Lung (tissue), 12 donors: ENCODE results near the gene RIMS4. TPM values are rescaled to one million over a fixed set of nuclear protein-coding genes. Genes with fewer than 3 reads are reported as not detected.
A peak's percentile ranks its signal among the peaks of the same experiment; 100 is the strongest.

Experiments
- ATAC-seq: fragments of 200-7000 bp; cut with Tn5 transposase; one replicate; pipeline ENCODE4 v1.9.1; 2020; ENCODE audit warnings: moderate number of reproducible peaks; ENCODE audit not compliant: insufficient read depth, low FRiP score
- DNase-seq, 3 donors: peaks; one replicate each; pipeline ENCODE4 v3.0.0-alpha.2; 2013 to 2017
- H3K27ac ChIP-seq, 2 donors: one replicate each; pipeline ENCODE4 v1.5.1; 2013; ENCODE audit warnings: mild to moderate bottlenecking in 2 of 2, moderate library complexity in 2 of 2, control low read depth in 1 of 2, inconsistent platforms in 1 of 2, low read depth in 1 of 2, low read length in 1 of 2
- H3K27me3 ChIP-seq, 3 donors: one replicate each; pipeline ENCODE4 v1.5.1; 2013; ENCODE audit warnings: low read length in 2 of 3; ENCODE audit not compliant: control insufficient read depth in 3 of 3, insufficient read depth in 3 of 3
- H3K36me3 ChIP-seq, 4 donors: one replicate each; pipeline ENCODE4 v1.5.1; 2013; ENCODE audit warnings: low read length in 4 of 4, mild to moderate bottlenecking in 1 of 4, moderate library complexity in 1 of 4; ENCODE audit not compliant: control insufficient read depth in 4 of 4, insufficient read depth in 4 of 4
- H3K4me1 ChIP-seq, 5 donors: one replicate each; pipeline ENCODE4 v1.5.1; 2013; ENCODE audit warnings: low read length in 5 of 5, mild to moderate bottlenecking in 2 of 5, moderate library complexity in 1 of 5; ENCODE audit not compliant: control insufficient read depth in 5 of 5, insufficient read depth in 5 of 5
- H3K4me3 ChIP-seq: one replicate; pipeline ENCODE4 v1.5.1; 2013; ENCODE audit warnings: mild to moderate bottlenecking, control low read depth, moderate library complexity
- H3K9ac ChIP-seq, 2 donors: one replicate each; pipeline ENCODE4 v1.5.1; 2013; ENCODE audit warnings: low read length in 2 of 2, control low read depth in 1 of 2; ENCODE audit not compliant: insufficient read depth in 1 of 2
- H3K9me3 ChIP-seq, 4 donors: one replicate each; pipeline ENCODE4 v1.5.1; 2013; ENCODE audit warnings: low read length in 3 of 4, mild to moderate bottlenecking in 1 of 4, moderate library complexity in 1 of 4; ENCODE audit not compliant: control insufficient read depth in 4 of 4, insufficient read depth in 3 of 4
- CTCF ChIP-seq: IDR thresholded peaks from 2 replicates; pipeline ENCODE4 v1.5.1; 2012; ENCODE audit warnings: mild to moderate bottlenecking; ENCODE audit errors: control extremely low read depth, extremely low read depth
- WGBS, 2 donors: extraction: QIAGEN DNeasy Blood & Tissue Kit; methylation state at CpG; one replicate each; pipeline ENCODE4 v1.1.7; 2013; 5-methylcytosine and 5-hydroxymethylcytosine counted together
- polyA plus RNA-seq, 2 donors: library from polyadenylated mRNA; stranded (reverse); fragments of 200-250 nt; gene quantifications; one replicate each; pipeline ENCODE4 v1.2.1, GENCODE V29; 2013
- total RNA-seq, 2 donors: library from RNA; depleted of rRNA in 1 of 2; stranded (reverse); fragments of >200 nt in 1 of 2; gene quantifications; one replicate each; pipeline ENCODE4 v1.2.1, GENCODE V29; 2014 to 2021
- donor health status: control.
- donor health status: control.
- donor health status: Bipolar disorder and iron deficiency.
- donor health status: healthy.
- donor health status: DM: yes; HTN: yes; CAD: no.

RIMS4 gene
- total and polyA plus RNA-seq, 4 donors: 0.43 to 5.6 (median 1.6) TPM

GRCh38 chr20:44750081-44750805 is 60.1 kb downstream of the RIMS4 start:
- WGBS, 2 donors: 43 to 66% methylated on average over 73 of the region's 73 CpGs
- ATAC-seq (no peak), DNase-seq (no peak)
- peaks cover 0 to 6% (median 0%) of the 10 kb centered on the region in 5 donors for H3K4me1 ChIP-seq
- H3K9me3 ChIP-seq: peaks cover 0 to 3% (median 0%) of the 10 kb centered on the region in 4 donors
- peaks cover 0 to 17% (median 17%) of the 10 kb centered on the region in 3 donors for H3K27me3 ChIP-seq
- TF ChIP-seq CTCF: no peak
- no peak overlapping the region for H3K9ac ChIP-seq
- no peaks in the 10 kb centered on the region for H3K36me3 ChIP-seq
- no peak overlapping the region for H3K4me3 ChIP-seq
- H3K27ac ChIP-seq: no peak overlapping the region

- no peak overlapping the region for H3K4me3 ChIP-seq
Measured at GRCh38 chr20:44748005-44748370, 62.4 kb downstream of the RIMS4 start.

GRCh38 chr20:44747166-44748004 is 63.0 kb downstream of the RIMS4 start:
- peak; percentile 85 to 89 (median 86) for DNase-seq
- Histone ChIP-seq H3K4me1 (peaks cover 0 to 6% (median 0%) of the 10 kb centered on the region in 5 donors), H3K27me3 (peaks cover 0 to 20% (median 17%) of the 10 kb centered on the region in 3 donors), H3K9me3 (peaks cover 0 to 3% (median 0%) of the 10 kb centered on the region in 4 donors), H3K9ac (no peak overlapping the region), H3K4me3 (no peak overlapping the region), H3K36me3 (no peaks in the 10 kb centered on the region), H3K27ac (peak overlapping the region in 1 of 2 donors; percentile 44)
- peak; percentile 52 for TF ChIP-seq CTCF
- WGBS, 2 donors: 11 to 14% methylated on average over 5 of the region's 5 CpGs
- peak; percentile 59 for ATAC-seq

More at GRCh38 chr20:44748005-44748370, 62.4 kb downstream of the RIMS4 start:
- H3K4me1 ChIP-seq: peaks cover 0 to 6% (median 0%) of the 10 kb centered on the region in 5 donors
- H3K27ac ChIP-seq: no peak overlapping the region
- ATAC-seq (no peak), DNase-seq (peak; percentile 43 to 70 (median 70))
- WGBS, 2 donors: 87 to 94% methylated on average over 3 of the region's 3 CpGs
- H3K9ac ChIP-seq: no peak overlapping the region
- H3K27me3 ChIP-seq: peaks cover 0 to 20% (median 17%) of the 10 kb centered on the region in 3 donors
- peaks cover 0 to 3% (median 0%) of the 10 kb centered on the region in 4 donors for H3K9me3 ChIP-seq
- no peaks in the 10 kb centered on the region for H3K36me3 ChIP-seq
- TF ChIP-seq CTCF: no peak
